Mesenchymal stem cell (in vitro differentiated cells and primary cell): ENCODE results near the gene SLC39A3.

Experiments
- DNase-seq: peaks from one replicate; pipeline ENCODE4 v3.0.0-alpha.2; 2013
- H2AFZ ChIP-seq: one replicate; pipeline ENCODE4 v1.6.1; 2013; ENCODE audit warnings: low read depth, mild to moderate bottlenecking, control low read depth, inconsistent platforms, low read length, moderate library complexity
- H2AK5ac ChIP-seq: 2 replicates; pipeline ENCODE4 v1.6.1; 2013; ENCODE audit warnings: low read length, moderate library complexity, mild to moderate bottlenecking, inconsistent platforms; ENCODE audit not compliant: severe bottlenecking
- H2BK120ac ChIP-seq: one replicate; pipeline ENCODE4 v1.6.1; 2013; ENCODE audit warnings: low read depth, mild to moderate bottlenecking, inconsistent platforms, low read length, moderate library complexity
- H2BK12ac ChIP-seq, 2 experiments: one replicate each; pipeline ENCODE4 v1.6.1; 2013; ENCODE audit warnings: inconsistent platforms in 2 of 2, low read length in 2 of 2, mild to moderate bottlenecking in 2 of 2, moderate library complexity in 2 of 2, control low read depth in 1 of 2
- H2BK15ac ChIP-seq: one replicate; pipeline ENCODE4 v1.6.1; 2013; ENCODE audit warnings: mild to moderate bottlenecking, low read depth, inconsistent platforms; ENCODE audit not compliant: poor library complexity, severe bottlenecking
- H2BK5ac ChIP-seq: 2 replicates; pipeline ENCODE4 v1.6.1; 2013; ENCODE audit warnings: low read depth, mild to moderate bottlenecking, low read length, control low read depth, inconsistent platforms; ENCODE audit not compliant: poor library complexity, severe bottlenecking
- H3K14ac ChIP-seq, 2 experiments: one replicate each; pipeline ENCODE4 v1.6.1; 2013; ENCODE audit warnings: inconsistent platforms in 2 of 2, low read length in 2 of 2, control low read depth in 1 of 2, mild to moderate bottlenecking in 1 of 2, moderate library complexity in 1 of 2
- H3K18ac ChIP-seq, 2 experiments: one replicate each; pipeline ENCODE4 v1.6.1; 2013; ENCODE audit warnings: inconsistent platforms in 2 of 2, low read length in 2 of 2, control low read depth in 1 of 2, low read depth in 1 of 2, mild to moderate bottlenecking in 1 of 2
- H3K23ac ChIP-seq, 2 experiments: one replicate each; pipeline ENCODE4 v1.6.1; 2013; ENCODE audit warnings: inconsistent platforms in 2 of 2, low read length in 2 of 2, mild to moderate bottlenecking in 2 of 2, moderate library complexity in 2 of 2, control low read depth in 1 of 2
- H3K27ac ChIP-seq: 2 replicates; pipeline ENCODE4 v1.5.1; 2013; ENCODE audit warnings: mild to moderate bottlenecking, moderate library complexity, low read length, control low read depth, inconsistent platforms; ENCODE audit not compliant: poor library complexity, severe bottlenecking
- H3K27me3 ChIP-seq, 2 experiments: 2 replicates each; pipeline versions ENCODE4 v1.6.1 to v1.7.0; 2013; ENCODE audit warnings: low read length in 2 of 2, mild to moderate bottlenecking in 2 of 2, moderate library complexity in 2 of 2, control low read depth in 1 of 2, inconsistent platforms in 1 of 2; ENCODE audit not compliant: control insufficient read depth in 1 of 2, insufficient read depth in 1 of 2
- H3K36me3 ChIP-seq, 2 experiments: 2 replicates each; pipeline versions ENCODE4 v1.6.1 to v1.7.0; 2013; ENCODE audit warnings: low read length in 2 of 2, control low read depth in 1 of 2, inconsistent platforms in 1 of 2, low read depth in 1 of 2, mild to moderate bottlenecking in 1 of 2; ENCODE audit not compliant: insufficient read depth in 2 of 2, control insufficient read depth in 1 of 2
- H3K4ac ChIP-seq, 2 experiments: one replicate each; pipeline ENCODE4 v1.6.1; 2013; ENCODE audit warnings: inconsistent platforms in 2 of 2, low read length in 2 of 2, mild to moderate bottlenecking in 2 of 2, moderate library complexity in 2 of 2, control low read depth in 1 of 2, low read depth in 1 of 2
- H3K4me1 ChIP-seq: 2 replicates; pipeline ENCODE4 v1.6.1; 2013; ENCODE audit warnings: low read depth, low read length, control low read depth; ENCODE audit not compliant: control insufficient read depth, insufficient read depth
- H3K4me2 ChIP-seq: 2 replicates; pipeline ENCODE4 v1.6.1; 2013; ENCODE audit warnings: low read length, mild to moderate bottlenecking, inconsistent platforms; ENCODE audit not compliant: poor library complexity, severe bottlenecking
- H3K4me3 ChIP-seq, 2 experiments: 2 replicates each; pipeline versions ENCODE4 v1.5.1 to v1.7.0; 2013; ENCODE audit warnings: low read length in 2 of 2, mild to moderate bottlenecking in 2 of 2, control low read depth in 1 of 2, low read depth in 1 of 2; ENCODE audit not compliant: insufficient read depth in 1 of 2
- H3K79me1 ChIP-seq: replicated peaks from 2 replicates; pipeline ENCODE4 v1.6.1; 2013; ENCODE audit warnings: mild to moderate bottlenecking, control low read depth, low read length, inconsistent platforms; ENCODE audit not compliant: poor library complexity, severe bottlenecking
- H3K9ac ChIP-seq: 2 replicates; pipeline ENCODE4 v1.7.0; 2013; ENCODE audit warnings: mild to moderate bottlenecking, low read length, moderate library complexity
- H3K9me3 ChIP-seq: 2 replicates; pipeline ENCODE4 v1.7.0; 2013; ENCODE audit warnings: mild to moderate bottlenecking, low read length; ENCODE audit not compliant: control insufficient read depth
- H4K8ac ChIP-seq: one replicate; pipeline ENCODE4 v1.6.1; 2013; ENCODE audit warnings: inconsistent platforms, mild to moderate bottlenecking, low read length, moderate library complexity
- H4K91ac ChIP-seq: one replicate; pipeline ENCODE4 v1.6.1; 2013; ENCODE audit warnings: mild to moderate bottlenecking, low read length, inconsistent platforms
- WGBS: methylation state at CpG from one replicate; pipeline ENCODE4 v1.1.7; 2013; ENCODE audit warnings: mixed read lengths; 5-methylcytosine and 5-hydroxymethylcytosine counted together

SLC39A3 gene

DNA sequence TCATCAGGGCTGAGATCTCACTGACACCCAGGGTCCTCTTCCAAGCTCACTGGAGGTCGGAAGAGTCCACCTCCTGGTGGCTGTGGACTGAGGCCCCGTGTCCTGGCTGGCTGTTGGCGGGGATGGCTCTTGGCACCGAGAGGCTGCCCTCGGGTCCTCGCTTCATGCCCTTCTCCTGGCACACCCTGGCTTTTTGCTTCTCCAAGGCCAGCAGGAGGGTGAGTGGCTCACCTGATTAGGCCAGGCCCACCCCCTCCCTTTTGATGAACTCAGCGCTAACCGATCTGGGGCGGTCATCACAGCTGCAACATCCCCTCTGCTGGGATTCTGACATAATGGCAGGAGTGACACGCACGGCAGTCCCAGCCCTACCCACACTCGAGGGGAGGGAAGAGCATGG, 4.4 kb downstream of the SLC39A3 start:
- DNase-seq = no peak
- no peak overlapping the region for H2BK120ac ChIP-seq
- H3K4me1 ChIP-seq = peaks cover 10% of the 10 kb centered on the region
- no peak overlapping the region for H2BK5ac ChIP-seq
- no peak overlapping the region for H2BK12ac ChIP-seq
- H2AK5ac ChIP-seq = no peak overlapping the region
- no peak overlapping the region for H2AFZ ChIP-seq
- WGBS = 96% methylated on average over 12 of the region's 12 CpGs
- no peak overlapping the region for H3K27ac ChIP-seq
- no peak overlapping the region for H3K4me2 ChIP-seq
- no peak overlapping the region for H3K9ac ChIP-seq
- H3K18ac ChIP-seq = no peak overlapping the region
- no peak overlapping the region for H3K4me3 ChIP-seq
- peaks cover 28% of the 10 kb centered on the region for H3K79me1 ChIP-seq
- H3K9me3 ChIP-seq = peaks cover 4% of the 10 kb centered on the region
- H3K4ac ChIP-seq = no peak overlapping the region
- H2BK15ac ChIP-seq = no peak overlapping the region
- peaks cover 26 to 60% of the 10 kb centered on the region in 2 experiments for H3K36me3 ChIP-seq
- no peaks in the 10 kb centered on the region for H3K27me3 ChIP-seq
- no peak overlapping the region for H3K14ac ChIP-seq
- H3K23ac ChIP-seq = no peak overlapping the region
- no peak overlapping the region for H4K8ac ChIP-seq
- H4K91ac ChIP-seq = no peak overlapping the region

DNA sequence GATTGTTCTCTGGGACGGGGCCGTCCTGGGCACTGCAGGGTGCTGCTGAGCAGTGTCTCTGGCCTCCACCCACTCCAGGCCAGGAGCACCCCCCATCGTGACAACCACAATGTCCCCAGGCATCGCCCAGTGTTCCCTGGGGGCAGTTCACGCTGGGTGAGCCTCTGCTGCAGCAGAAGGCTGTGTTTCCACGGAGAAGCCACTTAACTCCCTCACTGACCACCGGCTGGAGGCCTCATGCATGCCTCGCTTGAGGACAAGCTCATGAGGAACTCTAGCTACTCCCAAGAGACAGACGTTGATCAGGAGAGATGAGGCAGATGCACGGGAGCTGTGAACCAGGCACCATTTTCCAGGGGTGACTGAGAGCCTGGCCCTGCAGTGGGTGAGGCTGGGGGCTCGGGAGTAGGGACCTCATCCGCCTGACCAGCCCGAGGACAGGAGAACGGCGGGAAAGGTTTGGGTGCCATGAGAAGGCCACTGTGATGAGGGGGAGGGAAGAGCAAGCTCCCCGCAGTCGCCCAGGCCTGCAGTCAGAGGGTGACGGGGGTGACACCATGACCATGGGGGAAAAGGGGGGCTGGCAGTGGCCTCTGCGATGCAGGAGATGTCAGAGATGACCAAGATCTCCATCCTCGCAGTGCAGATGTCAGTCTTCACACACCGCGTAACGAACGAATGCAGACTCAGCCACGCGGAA, 5.1 kb downstream of the SLC39A3 start:
- H2BK15ac ChIP-seq = no peak overlapping the region

DNA sequence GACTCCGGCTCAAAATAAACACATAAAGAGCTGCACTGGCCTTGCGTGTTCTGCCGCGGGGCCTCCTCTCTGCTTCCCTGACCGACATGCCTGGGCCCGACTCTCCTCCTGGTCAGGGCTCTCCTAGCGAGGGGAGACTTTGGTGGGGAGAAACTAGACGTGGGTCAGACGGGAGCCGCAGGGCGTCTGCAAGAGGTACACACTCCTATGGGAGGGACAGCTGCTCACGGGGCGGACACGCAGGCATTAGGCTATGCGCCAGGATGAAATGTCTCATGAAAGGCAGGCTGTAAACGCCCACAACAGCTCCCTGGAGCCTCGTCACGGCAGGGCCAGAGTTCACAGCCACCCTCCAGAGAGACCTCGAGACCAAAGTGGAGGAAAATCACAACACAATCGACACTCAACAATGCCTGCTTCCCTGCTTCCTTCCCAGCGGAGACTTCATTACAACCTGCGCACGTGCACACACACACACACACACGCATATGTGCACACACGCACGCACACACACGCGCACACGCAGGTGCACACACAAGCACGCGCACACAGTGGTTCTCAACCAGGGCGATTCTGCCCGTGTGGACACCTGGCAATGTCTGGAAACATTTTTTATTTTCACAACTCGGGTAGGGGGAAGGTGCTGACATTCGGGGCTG, 5.8 kb downstream of the SLC39A3 start:
- no peak overlapping the region for H3K4ac ChIP-seq
- H3K4me3 ChIP-seq = no peak overlapping the region
- no peak overlapping the region for H3K4me2 ChIP-seq
- H2AFZ ChIP-seq = no peak overlapping the region
- no peak overlapping the region for H2BK12ac ChIP-seq
- peaks cover 22% of the 10 kb centered on the region for H3K79me1 ChIP-seq
- H3K27me3 ChIP-seq = no peaks in the 10 kb centered on the region
- H3K9me3 ChIP-seq = peaks cover 4% of the 10 kb centered on the region
- no peak overlapping the region for H3K14ac ChIP-seq
- H3K27ac ChIP-seq = no peak overlapping the region
- no peak overlapping the region for H2BK15ac ChIP-seq
- H2BK120ac ChIP-seq = no peak overlapping the region
- H4K8ac ChIP-seq = no peak overlapping the region
- H3K18ac ChIP-seq = no peak overlapping the region
- H2AK5ac ChIP-seq = no peak overlapping the region
- WGBS = 94% methylated on average over 35 of the region's 35 CpGs
- no peak overlapping the region for H2BK5ac ChIP-seq
- DNase-seq = no peak
- H3K4me1 ChIP-seq = peaks cover 4% of the 10 kb centered on the region
- no peak overlapping the region for H3K23ac ChIP-seq
- peaks cover 26 to 60% of the 10 kb centered on the region in 2 experiments for H3K36me3 ChIP-seq
- H3K9ac ChIP-seq = no peak overlapping the region
- H4K91ac ChIP-seq = no peak overlapping the region

More for the DNA sequence above, 5.1 kb downstream of the SLC39A3 start:
- H3K14ac ChIP-seq = no peak overlapping the region
- H3K9me3 ChIP-seq = peaks cover 4% of the 10 kb centered on the region
- H3K4me2 ChIP-seq = no peak overlapping the region
- DNase-seq = no peak
- 96% methylated on average over 26 of the region's 26 CpGs for WGBS
- no peak overlapping the region for H3K4me3 ChIP-seq
- no peak overlapping the region for H2BK12ac ChIP-seq
- no peak overlapping the region for H3K4ac ChIP-seq
- no peak overlapping the region for H2AFZ ChIP-seq
- no peak overlapping the region for H4K91ac ChIP-seq
- H4K8ac ChIP-seq = no peak overlapping the region
- no peak overlapping the region for H2BK120ac ChIP-seq
- peaks cover 10% of the 10 kb centered on the region for H3K4me1 ChIP-seq
- no peaks in the 10 kb centered on the region for H3K27me3 ChIP-seq
- no peak overlapping the region for H2AK5ac ChIP-seq
- H3K36me3 ChIP-seq = peaks cover 26 to 60% of the 10 kb centered on the region in 2 experiments
- no peak overlapping the region for H2BK5ac ChIP-seq
- H3K23ac ChIP-seq = no peak overlapping the region
- H3K18ac ChIP-seq = no peak overlapping the region
- H3K9ac ChIP-seq = no peak overlapping the region
- no peak overlapping the region for H3K27ac ChIP-seq
- peaks cover 28% of the 10 kb centered on the region for H3K79me1 ChIP-seq

DNA sequence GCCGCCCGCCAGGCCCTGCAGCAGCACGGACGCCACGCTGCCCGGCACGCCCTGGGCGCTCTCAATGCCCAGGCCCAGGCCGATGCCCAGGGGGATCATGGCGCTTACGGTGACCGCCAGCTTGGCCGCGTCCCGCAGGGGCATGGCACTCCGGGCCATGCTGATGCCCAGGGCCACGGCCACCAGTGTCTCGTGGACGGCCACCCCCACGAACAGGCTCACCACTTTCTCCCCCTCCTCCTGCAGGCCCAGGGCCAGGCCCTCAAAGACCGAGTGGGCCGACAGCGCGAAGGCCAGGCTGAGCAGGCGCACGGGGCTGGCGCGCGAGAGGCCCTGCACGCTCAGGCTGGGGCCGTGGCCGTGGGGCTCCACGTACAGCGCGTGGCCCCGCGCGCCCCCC, 6.9 kb downstream of the SLC39A3 start:
- no peak overlapping the region for H3K18ac ChIP-seq
- peaks cover 26 to 60% of the 10 kb centered on the region in 2 experiments for H3K36me3 ChIP-seq
- no peak overlapping the region for H2BK5ac ChIP-seq
- no peak overlapping the region for H2AFZ ChIP-seq
- no peak overlapping the region for H2BK12ac ChIP-seq
- WGBS = 96% methylated on average over 38 of the region's 38 CpGs
- no peak for DNase-seq
- H4K8ac ChIP-seq = no peak overlapping the region
- H3K14ac ChIP-seq = no peak overlapping the region
- H2BK15ac ChIP-seq = no peak overlapping the region
- H3K4me2 ChIP-seq = no peak overlapping the region
- no peak overlapping the region for H2BK120ac ChIP-seq
- peaks cover 4% of the 10 kb centered on the region for H3K9me3 ChIP-seq
- no peak overlapping the region for H2AK5ac ChIP-seq
- H3K4me3 ChIP-seq = no peak overlapping the region
- H3K27me3 ChIP-seq = peaks cover 1 to 7% of the 10 kb centered on the region in 2 experiments
- no peak overlapping the region for H3K27ac ChIP-seq
- no peak overlapping the region for H3K9ac ChIP-seq
- no peak overlapping the region for H3K4ac ChIP-seq
- no peaks in the 10 kb centered on the region for H3K4me1 ChIP-seq
- no peak overlapping the region for H4K91ac ChIP-seq
- no peak overlapping the region for H3K23ac ChIP-seq
- peaks cover 19% of the 10 kb centered on the region for H3K79me1 ChIP-seq
